HG02981 (cell line): Measurements from ENCODE around the gene CLPTM1L.
"Not testable (repeated sequence)": the region's sequence is repeated elsewhere in the genome, so short reads cannot be mapped to it uniquely, and the experiment has no call there.

ENCODE experiments used
- ATAC-seq: cut with Tn5 transposase; IDR thresholded peaks from one replicate; pipeline ENCODE4 v1.9.1; 2021; ENCODE audit warnings: mild to moderate bottlenecking, moderate library complexity; ENCODE audit not compliant: unreplicated experiment

Gene CLPTM1L

GRCh38 chr5:1360861-1361260, 16.0 kb upstream of the CLPTM1L start:
- no peak for ATAC-seq

DNA sequence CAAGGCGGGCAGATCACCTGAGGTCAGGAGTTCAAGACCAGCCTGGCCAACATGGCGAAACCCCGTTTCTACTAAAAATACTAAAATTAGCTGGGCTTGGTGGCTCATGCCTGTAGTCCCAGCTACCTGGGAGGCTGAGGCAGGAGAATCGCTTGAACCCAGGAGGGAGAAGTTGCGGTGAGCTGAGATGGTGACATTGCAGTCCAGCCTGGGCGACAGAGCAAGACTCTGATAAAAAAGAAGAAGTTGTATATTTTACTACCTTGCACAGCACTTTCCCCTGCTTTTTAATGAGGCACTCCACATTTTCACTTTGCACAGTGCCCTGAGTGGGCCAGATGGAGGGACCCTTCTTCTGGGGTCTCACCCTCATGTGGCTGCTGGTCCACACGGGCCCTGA, 15.5 kb upstream of the CLPTM1L start:
- ATAC-seq = not testable (repeated sequence)

GRCh38 chr5:1359713-1360112, 14.8 kb upstream of the CLPTM1L start:
- no peak for ATAC-seq

DNA sequence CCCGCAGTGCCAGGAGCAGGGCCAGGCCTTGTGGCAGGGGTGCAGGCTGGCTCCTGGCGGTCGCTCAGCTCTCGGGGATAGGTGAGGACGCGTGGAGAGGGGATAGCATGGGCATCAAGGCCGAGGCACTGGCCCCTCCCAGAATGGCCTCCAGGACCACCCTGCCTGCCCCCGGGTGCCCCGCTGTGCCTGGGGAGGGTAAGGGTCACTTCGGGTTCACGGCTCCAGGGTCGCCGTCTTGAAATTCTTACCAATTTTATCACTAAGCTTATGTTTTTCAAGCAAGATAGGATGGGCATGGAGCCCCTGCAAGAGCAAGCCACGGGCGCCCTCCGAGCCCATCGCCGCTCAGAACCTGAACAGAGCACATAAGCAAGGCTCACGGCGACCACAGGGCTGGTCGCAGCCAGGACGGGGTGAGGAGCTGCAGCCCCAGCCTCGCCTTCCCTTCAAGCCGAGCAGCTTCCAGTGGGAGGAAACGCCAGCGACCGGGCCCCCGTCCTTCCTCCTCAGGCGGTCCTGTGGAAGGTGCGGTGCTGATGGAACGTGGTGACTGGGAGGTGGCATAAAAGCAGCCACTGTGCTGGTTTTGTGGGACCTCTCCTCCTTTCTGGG, 14.2 kb upstream of the CLPTM1L start:
- no peak for ATAC-seq

GRCh38 chr5:1358726-1359025, 13.8 kb upstream of the CLPTM1L start:
- no peak for ATAC-seq

DNA sequence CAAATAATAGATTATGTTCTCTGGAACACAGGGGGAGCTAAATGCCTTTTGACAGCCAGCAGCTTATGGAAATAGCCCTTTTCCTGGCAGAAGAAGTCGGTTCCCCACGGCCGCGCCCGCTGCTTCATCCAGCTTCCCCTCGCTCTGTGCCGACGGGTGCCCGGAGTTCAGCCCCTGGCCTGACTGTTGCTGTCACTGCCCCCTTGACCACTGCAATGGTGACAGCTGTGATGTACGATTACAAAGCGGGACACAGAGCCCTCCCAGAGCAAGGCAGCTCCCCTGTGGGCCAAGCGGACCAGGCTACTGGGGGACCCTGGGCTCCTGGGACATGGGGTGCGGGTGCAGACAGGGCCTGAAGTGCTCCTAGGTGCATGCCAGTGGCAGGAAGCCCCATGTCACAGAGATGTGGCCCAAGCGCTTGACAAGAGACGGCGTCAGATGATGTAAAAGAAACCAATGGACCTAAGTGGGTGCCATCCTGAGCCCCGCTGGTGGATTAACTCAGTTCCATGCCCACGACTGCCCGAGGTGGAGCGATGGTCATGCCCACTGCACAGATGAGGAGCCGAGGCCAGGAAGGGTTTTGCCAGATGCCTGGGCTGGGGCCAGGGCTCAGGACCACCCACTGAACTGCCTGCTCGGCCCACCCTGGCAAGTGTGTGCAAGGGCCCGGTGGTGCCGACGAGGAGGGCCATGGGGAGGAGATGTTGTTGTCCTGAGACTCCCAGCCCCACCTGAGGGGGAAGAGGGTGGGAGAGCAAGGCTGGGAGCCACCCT, 13.2 kb upstream of the CLPTM1L start:
- no peak for ATAC-seq

GRCh38 chr5:1356873-1357787, 12.2 kb upstream of the CLPTM1L start:
- no peak for ATAC-seq

- no peak for ATAC-seq
These were observed 9.7 kb upstream of the CLPTM1L start for GRCh38 chr5:1354576-1354975.

DNA sequence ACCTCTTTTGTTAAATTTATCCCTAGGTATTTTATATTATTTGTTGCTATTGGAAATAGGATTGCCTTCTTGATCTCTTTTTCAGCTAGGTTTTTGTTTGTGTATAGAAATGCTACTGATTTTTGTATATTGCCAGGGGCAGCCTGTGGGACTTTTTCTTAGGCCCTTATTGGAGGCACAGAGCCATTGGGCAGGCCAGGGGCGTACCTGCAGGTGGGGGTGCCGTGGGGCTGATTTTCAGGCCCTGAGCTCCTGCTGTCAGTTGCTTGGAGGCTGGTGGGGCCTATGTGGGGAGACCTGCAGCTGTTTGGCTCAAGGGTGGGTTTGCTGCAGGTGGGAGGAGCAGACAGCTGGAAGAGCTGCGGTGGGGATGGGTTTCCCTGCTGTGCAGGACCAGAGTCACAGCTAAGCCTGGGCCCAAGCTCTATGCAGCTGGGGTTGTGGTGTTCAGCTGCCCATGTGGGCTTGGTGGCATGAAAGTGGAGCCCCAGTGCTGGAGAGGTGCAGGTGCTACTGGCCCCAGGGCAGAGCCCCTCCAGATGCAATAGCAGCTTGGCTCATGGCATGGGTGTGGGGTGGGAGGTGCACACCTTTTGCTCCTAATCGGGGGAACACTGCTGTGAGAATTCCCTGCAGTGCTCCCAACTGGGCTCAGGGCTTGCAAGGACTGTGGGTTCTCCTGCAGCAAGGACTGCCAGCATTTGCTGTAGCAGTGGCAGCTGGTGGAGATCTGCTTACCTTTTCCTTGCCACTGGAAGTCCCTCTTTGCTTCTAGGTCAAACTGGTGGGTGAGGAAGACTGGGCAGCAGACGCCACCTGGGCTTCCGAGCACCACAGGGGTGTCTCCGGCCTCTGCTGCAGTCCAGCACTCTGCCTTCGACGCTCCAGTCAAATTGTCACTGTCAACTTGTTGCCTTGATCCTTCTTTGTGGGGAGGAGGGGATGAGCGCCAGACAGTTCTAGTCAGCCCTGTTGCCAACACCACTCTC, 7.6 kb upstream of the CLPTM1L start:
- ATAC-seq = no peak

GRCh38 chr5:1351156-1351555, 6.3 kb upstream of the CLPTM1L start:
- ATAC-seq = no peak

GRCh38 chr5:1349246-1349645, 4.3 kb upstream of the CLPTM1L start:
- no peak for ATAC-seq

DNA sequence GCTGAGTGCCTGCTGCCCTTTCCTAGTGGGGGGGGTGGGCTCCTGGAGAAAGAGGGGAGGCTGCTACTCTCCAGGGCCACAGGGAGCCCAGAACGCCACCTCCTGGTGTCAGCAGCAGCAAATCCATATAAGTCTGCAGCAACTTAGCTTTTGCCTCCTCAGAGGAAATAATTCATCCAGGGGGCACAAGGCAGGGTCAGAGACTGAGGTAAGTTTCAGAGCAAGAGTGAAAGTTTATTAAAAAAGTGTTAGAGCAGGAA, 4.0 kb upstream of the CLPTM1L start:
- ATAC-seq = no peak

- no peak for ATAC-seq
These were observed 2.7 kb upstream of the CLPTM1L start for GRCh38 chr5:1347571-1347970.

- no peak for ATAC-seq
These were observed 1.9 kb upstream of the CLPTM1L start for GRCh38 chr5:1346627-1347440.

- no peak for ATAC-seq
These were observed 1.2 kb upstream of the CLPTM1L start for GRCh38 chr5:1345876-1346626.

DNA sequence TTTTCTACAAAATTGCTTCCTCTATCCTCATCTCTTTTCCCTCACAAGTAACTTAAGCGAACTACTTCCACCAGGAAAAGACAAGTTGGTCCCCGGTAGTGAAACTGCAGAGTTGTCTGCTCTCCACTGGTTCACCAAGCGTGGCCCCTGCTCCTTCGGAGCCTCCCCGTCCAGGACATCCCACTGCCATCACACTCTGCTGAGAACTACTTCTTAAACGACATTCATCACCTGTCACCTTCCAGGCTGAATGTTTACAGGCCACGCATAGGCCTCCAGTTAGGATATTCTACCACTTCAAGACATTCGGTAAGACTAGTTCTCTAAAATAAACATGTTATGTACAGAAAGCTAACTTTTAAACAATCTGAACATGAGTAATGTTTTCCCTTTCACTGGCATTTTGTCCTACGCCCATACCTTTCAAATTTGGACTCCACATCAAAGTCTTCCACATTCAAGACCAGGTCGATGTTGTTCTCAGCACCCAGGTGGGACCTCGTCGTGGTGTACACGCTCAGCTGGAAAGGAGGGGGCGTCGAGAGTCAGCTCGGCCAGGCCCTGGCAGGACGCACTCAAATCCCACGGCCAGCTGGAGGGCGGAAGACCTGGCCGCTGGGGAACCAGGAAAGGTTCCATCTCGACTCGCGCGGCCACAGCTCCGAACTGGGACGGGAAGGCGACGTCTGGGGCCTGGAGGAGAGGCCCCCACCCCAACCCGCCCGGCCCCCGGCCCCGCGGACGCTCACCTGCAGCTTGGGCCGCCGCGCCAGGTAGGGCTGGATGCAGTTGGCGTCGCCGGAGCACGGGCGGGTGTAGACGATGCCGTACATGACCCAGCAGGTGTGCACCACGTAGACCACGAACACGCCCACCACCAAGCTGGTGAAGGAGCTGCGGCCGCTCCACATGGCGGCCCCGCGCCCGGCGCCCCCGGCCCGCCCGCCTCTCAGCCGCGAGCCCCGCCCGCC, 683 bp downstream of the CLPTM1L start:
- ATAC-seq = peak; percentile 10

GRCh38 chr5:1343315-1343751, 1.6 kb downstream of the CLPTM1L start:
- no peak for ATAC-seq

DNA sequence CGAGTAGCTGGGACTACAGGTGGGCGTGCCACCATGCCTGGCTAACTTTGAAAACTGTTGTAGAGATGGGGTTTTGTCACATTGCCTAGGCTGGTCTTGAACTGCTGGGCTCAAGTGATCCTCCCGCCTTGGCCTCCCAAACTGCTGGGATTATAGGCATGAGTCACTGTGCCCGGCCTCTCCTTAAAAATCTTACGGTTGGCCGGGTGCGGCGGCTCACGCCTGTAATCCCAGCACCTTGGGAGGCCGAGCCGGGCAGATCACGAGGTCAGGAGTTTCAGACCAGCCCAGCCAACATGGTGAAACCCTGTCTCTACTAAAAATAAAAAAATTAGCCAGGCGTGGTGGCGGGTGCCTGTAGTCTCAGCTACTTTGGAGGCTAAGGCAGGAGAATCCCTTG, 2.2 kb downstream of the CLPTM1L start:
- ATAC-seq = not testable (repeated sequence)
